ENCODE data around the gene OR2B6. TPM values are rescaled to one million over a fixed set of nuclear protein-coding genes. Genes with fewer than 3 reads are reported as not detected.

Gene OR2B6
- total RNA-seq = not detected in 2 replicates

GRCh38 chr6:27956941-27957340 is at the start of gene OR2B6:
Gene OR2B6 (plus strand): TSS chr6:27957241. CDS start chr6:27957241, 0 bp downstream.

DNA sequence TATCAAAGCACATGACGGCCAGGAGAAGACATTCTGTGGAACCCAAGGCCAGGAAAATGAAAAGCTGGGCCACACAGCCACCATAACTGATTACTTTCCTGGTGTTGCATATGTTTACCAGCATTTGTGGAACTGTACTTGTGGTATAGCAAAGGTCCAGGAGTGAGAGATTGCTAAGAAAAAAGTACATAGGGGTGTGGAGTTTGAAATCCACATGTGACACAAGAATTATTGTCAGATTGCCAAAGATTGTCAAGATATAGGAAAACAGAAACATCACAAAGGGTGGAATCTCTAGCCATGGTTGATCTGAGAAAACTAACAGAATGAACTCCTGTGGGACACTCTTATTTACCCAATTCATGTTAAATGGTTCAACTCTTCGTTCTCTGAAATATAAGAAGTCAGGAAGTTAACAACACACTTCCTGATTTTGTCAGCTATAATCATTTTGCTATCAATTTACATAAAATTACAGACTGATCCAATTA is 45.0 kb upstream of the OR2B6 start, which contains the start of gene OR2B2:
Gene OR2B2, minus strand, starts transcription at position 441 of the 491 bp plus-strand sequence. Its CDS starts 77 bp downstream, at position 364.

Other genes starting within 250 kb of the OR2B6 start
- not detected in 2 replicates for gene OR2B2, start 44.8 kb upstream of the OR2B6 start, total RNA-seq
- gene ZNF165, start 123.3 kb downstream of the OR2B6 start, total RNA-seq = 0.19 and 0.36 TPM in 2 replicates
- 11.8 and 12.1 TPM in 2 replicates for gene ZSCAN16, start 167.4 kb downstream of the OR2B6 start, total RNA-seq
- gene ZKSCAN8, start 184.6 kb downstream of the OR2B6 start, total RNA-seq = 8.5 and 16.3 TPM in 2 replicates